HEK293T (cell line): ENCODE results near the gene SOX18.

ENCODE experiments used
- ARNT ChIP-seq: fragments of 450-650 bp; IDR thresholded peaks from 2 replicates; pipeline ENCODE4 v1.6.1; 2017; ENCODE audit warnings: mild to moderate bottlenecking
- BHLHE40 ChIP-seq: fragments of 450-650 bp; IDR thresholded peaks from 2 replicates; pipeline ENCODE4 v1.6.1; 2016; ENCODE audit warnings: mild to moderate bottlenecking, moderate library complexity, borderline replicate concordance
- HDGF ChIP-seq: fragments of 450-650 bp; IDR thresholded peaks from 2 replicates; pipeline ENCODE4 v1.6.1; 2017; ENCODE audit warnings: antibody characterized with exemption, borderline replicate concordance
- L3MBTL2 ChIP-seq: fragments of 450-650 bp; conservative IDR thresholded peaks from 2 replicates; pipeline ENCODE4 v1.6.1; 2016; ENCODE audit warnings: mild to moderate bottlenecking
- SP1 ChIP-seq: fragments of 450-650 bp; IDR thresholded peaks from 2 replicates; pipeline ENCODE4 v1.6.1; 2017
- TARDBP ChIP-seq: fragments of 450-650 bp; IDR thresholded peaks from 2 replicates; pipeline ENCODE4 v1.6.1; 2016

GRCh38 chr20:64074963-64075362 lies 25.5 kb upstream of the SOX18 start:
- TF ChIP-seq TARDBP = no peak
- TF ChIP-seq SP1 = no peak
- no peak for TF ChIP-seq L3MBTL2
- TF ChIP-seq ARNT = no peak
- no peak for TF ChIP-seq HDGF
- no peak for TF ChIP-seq BHLHE40
